Measurements from ENCODE around the gene PRKN. TPM values are rescaled to one million over a fixed set of nuclear protein-coding genes. Genes with fewer than 3 reads are reported as not detected.
A peak's percentile ranks its signal among the peaks of the same experiment; 100 is the strongest.

Gene PRKN
- total and polyA plus RNA-seq, 2 donors (not counting 1 experiment from before 2014, with no cell fraction given), result 0.43 to 4.6 TPM

GRCh38 chr6:161429921-161430490, 1297.6 kb downstream of the PRKN start:
- Histone ChIP-seq H3K27ac (ENCODE audit: insufficient read depth, low read length) (no peak overlapping the region), H3K79me2 (ENCODE audit: control insufficient read depth, insufficient read depth, low read length) (no peaks in the 10 kb centered on the region), H3K27me3 (ENCODE audit: control insufficient read depth, insufficient read depth, low read length) (no peaks in the 10 kb centered on the region), H3K4me3 (replicated peaks in 1 of 4; ENCODE audit: control extremely low read depth in 1 of 4, insufficient read depth in 1 of 4, low read depth in 3 of 4, low read length in 4 of 4) (no peak overlapping the region), H4K20me1 (ENCODE audit: control insufficient read depth, extremely low read depth, insufficient read depth, low read length) (no peaks in the 10 kb centered on the region), H3K9me3 (ENCODE audit: control insufficient read depth, insufficient read depth, low read depth, low read length) (no peaks in the 10 kb centered on the region), H3K4me1 (ENCODE audit: control insufficient read depth, extremely low read depth, insufficient read depth, low read length) (no peaks in the 10 kb centered on the region), H3K9ac (ENCODE audit: insufficient read depth, low read length) (no peak overlapping the region), H3K36me3 (ENCODE audit: control insufficient read depth, insufficient read depth, low read length) (no peaks in the 10 kb centered on the region), H3K4me2 (ENCODE audit: extremely low read depth, insufficient read depth, low read length) (no peak overlapping the region), H2AFZ (ENCODE audit: low read length) (no peak overlapping the region)
- TF ChIP-seq CTCF (conservative IDR thresholded peaks at IDR 0.05 in 1 of 2, IDR thresholded peaks at IDR 0.05 in 1 of 2; ENCODE audit: low read depth in 1 of 2, low read length in 2 of 2) (peak in 1 of 2 donors; percentile 17), EZH2 (IDR thresholded peaks at IDR 0.05; ENCODE audit: low read length, missing control alignments) (no peak)
- no peak for DNase-seq (ENCODE audit: low read depth in 2 of 2)

DNA sequence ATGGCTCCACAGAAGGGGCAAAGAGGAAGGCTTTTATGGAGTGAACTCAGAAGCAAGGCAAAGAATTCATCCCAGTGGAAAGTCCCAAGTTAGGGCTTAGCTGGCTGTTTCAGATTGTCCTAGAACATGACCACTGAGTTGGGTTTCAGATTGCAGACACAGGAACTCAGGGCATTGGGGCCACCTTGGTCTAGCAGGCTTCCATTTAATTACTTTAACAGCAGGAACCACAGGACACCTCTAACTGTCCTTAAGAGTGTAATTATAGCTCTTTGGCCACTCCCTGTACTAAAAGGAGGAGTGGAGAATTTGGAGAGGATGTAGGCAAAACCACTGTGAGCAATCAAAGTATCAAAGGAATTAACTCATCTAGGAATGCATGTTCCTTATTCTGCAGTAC, 1303.1 kb downstream of the PRKN start:
- H3K9me3 ChIP-seq (ENCODE audit: control insufficient read depth, insufficient read depth, low read depth, low read length), result no peaks in the 10 kb centered on the region
- no peaks in the 10 kb centered on the region for H4K20me1 ChIP-seq (ENCODE audit: control insufficient read depth, extremely low read depth, insufficient read depth, low read length)
- TF ChIP-seq CTCF (conservative IDR thresholded peaks at IDR 0.05 in 1 of 2, IDR thresholded peaks at IDR 0.05 in 1 of 2; ENCODE audit: low read depth in 1 of 2, low read length in 2 of 2) (no peak), EZH2 (IDR thresholded peaks at IDR 0.05; ENCODE audit: low read length, missing control alignments) (no peak)
- H3K79me2 ChIP-seq (ENCODE audit: control insufficient read depth, insufficient read depth, low read length), result no peaks in the 10 kb centered on the region
- no peak overlapping the region for H3K4me2 ChIP-seq (ENCODE audit: extremely low read depth, insufficient read depth, low read length)
- H2AFZ ChIP-seq (ENCODE audit: low read length), result no peak overlapping the region
- no peaks in the 10 kb centered on the region for H3K27me3 ChIP-seq (ENCODE audit: control insufficient read depth, insufficient read depth, low read length)
- H3K4me1 ChIP-seq (ENCODE audit: control insufficient read depth, extremely low read depth, insufficient read depth, low read length), result peaks cover 2% of the 10 kb centered on the region
- no peak overlapping the region for H3K9ac ChIP-seq (ENCODE audit: insufficient read depth, low read length)
- H3K4me3 ChIP-seq (replicated peaks in 1 of 4; ENCODE audit: control extremely low read depth in 1 of 4, insufficient read depth in 1 of 4, low read depth in 3 of 4, low read length in 4 of 4), result no peak overlapping the region
- no peak for DNase-seq (ENCODE audit: low read depth in 2 of 2)
- H3K27ac ChIP-seq (ENCODE audit: insufficient read depth, low read length), result no peak overlapping the region
- no peaks in the 10 kb centered on the region for H3K36me3 ChIP-seq (ENCODE audit: control insufficient read depth, insufficient read depth, low read length)

DNA sequence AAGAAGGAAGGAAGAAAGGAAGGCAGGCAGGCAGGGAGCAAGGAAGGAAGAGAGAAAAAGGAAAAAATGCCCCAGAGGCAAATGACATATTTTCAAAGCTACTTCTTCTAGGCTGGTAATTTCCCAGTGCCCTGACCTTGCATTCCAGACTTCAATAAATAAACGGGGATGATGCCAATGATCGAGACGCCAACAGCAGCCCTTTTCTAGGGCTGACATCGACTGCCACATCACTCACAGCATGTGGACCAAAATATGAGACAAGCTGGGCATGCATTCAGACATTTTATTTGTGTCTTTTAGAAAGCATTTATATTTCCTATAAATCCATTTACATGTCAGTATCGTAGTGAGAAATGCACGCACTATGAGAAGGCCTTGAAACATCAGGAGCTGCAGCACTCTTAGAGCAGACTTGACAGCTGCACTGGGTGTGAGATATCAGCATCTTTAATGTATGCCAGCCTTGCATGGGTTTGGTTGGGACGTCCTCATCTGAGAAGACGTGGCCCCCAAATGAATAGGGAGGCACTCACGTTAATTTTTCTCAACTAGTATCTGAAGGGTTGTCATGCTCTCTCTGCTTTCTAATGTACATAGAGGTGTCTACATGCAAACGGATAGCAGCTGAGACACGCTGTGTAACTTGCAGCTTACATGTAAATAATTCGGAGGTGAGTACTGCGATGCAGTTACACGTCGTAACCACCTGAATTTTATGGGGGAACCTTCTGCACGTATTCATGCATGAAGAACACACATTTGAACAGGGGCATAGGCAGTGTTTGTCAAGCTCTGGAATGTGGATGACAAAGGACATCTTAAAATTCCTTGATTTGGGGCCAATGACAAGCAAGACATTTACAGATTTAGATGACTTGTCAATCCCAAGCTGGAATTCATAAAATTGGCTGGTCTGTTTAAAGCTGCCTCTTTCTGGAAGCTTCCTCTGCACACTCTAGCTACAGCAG, 1304.6 kb downstream of the PRKN start:
- H3K4me2 ChIP-seq (ENCODE audit: extremely low read depth, insufficient read depth, low read length), result no peak overlapping the region
- H3K27me3 ChIP-seq (ENCODE audit: control insufficient read depth, insufficient read depth, low read length), result no peaks in the 10 kb centered on the region
- TF ChIP-seq CTCF (conservative IDR thresholded peaks at IDR 0.05 in 1 of 2, IDR thresholded peaks at IDR 0.05 in 1 of 2; ENCODE audit: low read depth in 1 of 2, low read length in 2 of 2), result no peak
- TF ChIP-seq EZH2 (IDR thresholded peaks at IDR 0.05; ENCODE audit: low read length, missing control alignments), result no peak
- H2AFZ ChIP-seq (ENCODE audit: low read length), result no peak overlapping the region
- peak in 1 of 2 donors; percentile 53 for DNase-seq (ENCODE audit: low read depth in 2 of 2)
- H3K9ac ChIP-seq (ENCODE audit: insufficient read depth, low read length), result no peak overlapping the region
- H3K27ac ChIP-seq (ENCODE audit: insufficient read depth, low read length), result no peak overlapping the region
- H3K4me1 ChIP-seq (ENCODE audit: control insufficient read depth, extremely low read depth, insufficient read depth, low read length), result peaks cover 5% of the 10 kb centered on the region
- H3K4me3 ChIP-seq (replicated peaks in 1 of 4; ENCODE audit: control extremely low read depth in 1 of 4, insufficient read depth in 1 of 4, low read depth in 3 of 4, low read length in 4 of 4), result no peak overlapping the region
- no peaks in the 10 kb centered on the region for H4K20me1 ChIP-seq (ENCODE audit: control insufficient read depth, extremely low read depth, insufficient read depth, low read length)
- no peaks in the 10 kb centered on the region for H3K36me3 ChIP-seq (ENCODE audit: control insufficient read depth, insufficient read depth, low read length)
- H3K9me3 ChIP-seq (ENCODE audit: control insufficient read depth, insufficient read depth, low read depth, low read length), result no peaks in the 10 kb centered on the region
- H3K79me2 ChIP-seq (ENCODE audit: control insufficient read depth, insufficient read depth, low read length), result no peaks in the 10 kb centered on the region

Measured in fibroblast of lung (primary cell).